SK-MEL-5 (cell line): Measurements from ENCODE around the gene LENEP. TPM values are rescaled to one million over a fixed set of nuclear protein-coding genes. Genes with fewer than 3 reads are reported as not detected.
"Not testable (repeated sequence)": the region's sequence is repeated elsewhere in the genome, so short reads cannot be mapped to it uniquely, and the experiment has no call there.

Experiments
- DNase-seq: peaks from one replicate; pipeline ENCODE4 v3.0.0-alpha.2; 2016; ENCODE audit warnings: low read depth, low spot score
- in situ Hi-C: cut with HindIII; loops from 2 replicates; pipeline ENCODE4 v1.10.0; 2016; ENCODE audit warnings: low sequenced_read_pairs, high pct_unique_total_duplicates, low pct_unique_long_range_greater_than_20kb
- total RNA-seq: library from RNA; depleted of rRNA; stranded (reverse); fragments of >200 nt; shearing (Covaris generic); gene quantifications from 2 replicates; pipeline ENCODE4 v1.2.3, GENCODE V29; 2014

LENEP gene
- total RNA-seq, 1 experiment from 2014 or later, result 1.2 TPM

DNA sequence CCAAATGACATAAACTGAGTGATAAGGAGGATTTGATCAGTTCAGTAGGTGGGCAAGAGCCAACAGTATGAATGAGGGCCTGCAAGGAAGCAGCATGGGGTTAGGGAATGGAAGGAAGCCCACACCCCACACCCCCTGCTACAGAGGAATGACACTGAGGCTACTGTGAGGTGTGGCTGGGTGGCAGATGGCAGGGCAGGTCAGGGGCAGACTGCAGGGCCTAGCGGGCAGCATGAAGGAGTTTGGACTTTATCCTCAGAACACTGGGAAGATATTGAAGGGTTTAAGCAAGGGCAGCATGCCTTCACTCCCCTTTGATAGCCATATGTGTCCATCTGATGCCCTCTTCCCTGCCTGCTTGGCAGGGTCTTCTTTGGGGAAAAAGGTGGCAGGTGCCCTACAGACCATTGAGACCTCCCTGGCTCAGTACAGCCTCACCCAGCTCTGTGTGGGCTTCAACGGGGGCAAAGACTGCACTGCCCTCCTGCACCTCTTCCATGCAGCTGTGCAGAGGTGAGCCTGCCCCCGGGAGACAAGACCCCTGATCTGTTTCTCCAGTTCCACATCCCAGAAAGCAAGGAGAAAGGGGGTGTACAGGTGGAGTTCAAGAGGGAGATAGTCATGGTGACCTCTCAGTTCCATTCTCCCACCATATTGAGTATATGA, 4.1 kb upstream of the LENEP start:
- in situ Hi-C loops, result no loop called here

DNA sequence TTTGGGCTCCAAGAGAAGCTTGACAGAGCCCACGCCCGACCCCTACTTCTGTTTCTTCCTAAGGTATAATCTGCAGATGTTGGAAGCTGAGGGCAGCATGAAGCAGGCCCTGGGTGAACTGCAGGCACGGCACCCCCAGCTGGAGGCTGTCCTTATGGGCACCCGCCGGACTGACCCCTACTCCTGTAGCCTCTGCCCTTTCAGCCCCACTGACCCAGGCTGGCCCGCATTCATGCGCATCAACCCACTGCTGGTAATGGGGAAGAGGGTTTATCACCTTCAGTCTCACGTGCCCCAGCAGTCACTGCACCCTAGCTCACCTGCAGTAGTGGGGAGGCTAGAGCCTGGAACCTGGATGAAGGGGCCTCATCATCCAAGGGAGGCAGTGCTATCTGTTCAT, 3.1 kb upstream of the LENEP start:
- in situ Hi-C loops, result no loop called here
- DNase-seq, result no peak

More for the DNA sequence above, 4.1 kb upstream of the LENEP start:
- no peak for DNase-seq

DNA sequence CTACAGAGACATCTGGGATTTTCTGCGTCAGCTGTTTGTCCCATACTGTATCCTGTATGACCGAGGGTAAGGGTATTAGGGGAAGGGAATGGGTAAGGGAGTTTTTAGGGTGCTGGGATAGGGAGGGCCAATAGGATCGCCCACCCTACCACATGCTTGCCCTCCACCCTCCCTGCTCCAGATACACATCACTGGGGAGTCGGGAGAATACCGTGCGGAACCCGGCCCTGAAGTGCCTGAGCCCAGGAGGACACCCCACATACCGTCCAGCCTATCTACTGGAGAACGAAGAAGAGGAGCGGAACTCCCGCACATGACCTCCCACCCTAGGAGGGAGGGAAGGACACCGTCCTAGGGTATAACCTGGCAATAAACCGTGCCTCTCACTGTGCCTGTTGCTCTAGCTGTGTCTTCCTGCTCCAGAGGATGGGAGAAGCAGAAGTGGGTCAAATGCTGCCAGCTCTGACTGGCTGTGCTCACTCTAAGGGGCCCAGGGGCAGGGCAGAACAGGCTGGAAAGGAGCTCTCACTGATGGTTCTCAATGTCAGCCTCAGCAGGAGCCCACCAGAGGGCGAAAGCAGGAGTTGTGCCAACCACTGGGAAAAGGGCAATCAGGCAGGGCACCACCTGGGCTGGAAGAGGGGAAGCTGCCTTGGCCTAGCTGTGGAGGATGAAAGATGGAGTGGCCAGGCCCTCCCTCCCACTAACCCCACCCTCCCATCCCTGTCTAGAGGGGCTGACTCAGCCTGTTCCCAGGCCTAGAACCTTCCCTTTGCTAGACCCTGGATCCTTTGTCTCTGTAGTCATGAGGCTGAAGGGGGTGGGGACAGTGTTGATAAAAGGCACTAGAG, 440 bp upstream of the LENEP start:
- DNase-seq, result peak; percentile 71

DNA sequence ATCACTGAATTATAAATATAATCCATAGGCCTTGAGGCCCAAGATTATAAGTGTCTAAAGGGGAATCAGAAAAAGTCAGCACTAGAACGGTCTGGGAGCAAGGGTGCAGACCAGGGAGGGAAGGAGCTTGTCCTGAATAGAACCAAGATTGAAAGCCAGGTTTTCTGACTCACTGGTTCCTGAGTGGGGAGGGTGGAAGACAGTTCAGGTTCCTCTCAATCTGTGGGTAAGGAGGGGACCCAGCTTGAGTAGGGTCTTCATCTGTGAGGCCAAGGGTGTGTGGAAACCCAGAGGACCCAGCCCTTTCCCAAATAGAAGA, 842 bp downstream of the LENEP start:
- in situ Hi-C loops, result no loop called here

More for the DNA sequence above, 440 bp upstream of the LENEP start:
- in situ Hi-C loops, result no loop called here

DNA sequence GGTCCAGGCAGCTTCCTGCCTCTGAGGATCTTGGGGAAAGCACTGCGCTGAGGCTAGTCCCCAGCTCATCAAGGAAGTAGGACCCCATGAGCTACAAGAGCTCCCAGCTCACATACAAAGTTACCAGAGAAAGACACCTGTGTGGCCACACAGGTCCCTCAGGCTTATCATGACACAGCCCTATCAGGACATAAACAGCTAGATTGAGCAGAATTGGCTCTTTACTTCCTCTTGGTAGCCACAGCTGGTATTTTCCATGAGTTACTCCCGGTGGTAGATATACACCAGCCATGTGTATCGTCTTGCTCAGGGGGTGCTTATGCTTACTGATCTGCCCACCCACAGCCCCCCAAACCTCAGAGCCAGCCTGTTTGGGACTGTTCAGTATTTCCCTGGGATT, 1.2 kb downstream of the LENEP start:
- no peak for DNase-seq
- in situ Hi-C loops, result no loop called here

More for the DNA sequence above, 842 bp downstream of the LENEP start:
- no peak for DNase-seq

DNA sequence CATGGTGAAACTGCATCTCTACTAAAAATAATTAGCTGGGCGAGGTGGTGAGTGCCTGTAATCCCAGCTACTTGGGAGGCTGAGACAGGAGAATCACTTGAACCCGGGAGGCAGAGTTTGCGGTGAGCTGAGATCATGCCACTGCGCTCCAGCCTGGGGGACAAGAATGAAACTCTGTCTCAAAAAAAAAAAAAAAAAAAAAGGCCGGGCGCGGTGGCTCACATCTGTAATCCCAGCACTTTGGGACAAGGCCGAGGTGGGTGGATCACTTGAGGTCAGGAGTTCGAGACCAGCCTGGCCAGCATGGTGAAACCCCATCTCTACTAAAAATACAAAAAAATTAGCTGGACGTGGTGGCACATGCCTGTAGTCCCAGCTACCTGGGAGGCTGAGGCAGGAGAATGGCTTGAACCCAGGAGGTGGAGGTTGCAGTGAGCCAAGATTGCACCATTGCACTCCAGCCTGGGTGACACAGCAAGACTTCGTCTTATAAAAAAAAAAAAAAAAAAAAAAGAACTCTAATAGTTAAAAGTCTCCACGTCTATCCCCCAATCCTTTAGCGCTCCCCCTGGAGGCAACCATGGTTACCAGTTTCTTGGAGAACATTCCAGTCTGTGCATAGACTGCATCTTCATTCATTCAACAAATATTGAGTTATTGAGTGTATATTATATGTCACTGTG, 2.1 kb downstream of the LENEP start:
- peak; percentile 92 for DNase-seq
- in situ Hi-C loops, result not testable (repeated sequence)

DNA sequence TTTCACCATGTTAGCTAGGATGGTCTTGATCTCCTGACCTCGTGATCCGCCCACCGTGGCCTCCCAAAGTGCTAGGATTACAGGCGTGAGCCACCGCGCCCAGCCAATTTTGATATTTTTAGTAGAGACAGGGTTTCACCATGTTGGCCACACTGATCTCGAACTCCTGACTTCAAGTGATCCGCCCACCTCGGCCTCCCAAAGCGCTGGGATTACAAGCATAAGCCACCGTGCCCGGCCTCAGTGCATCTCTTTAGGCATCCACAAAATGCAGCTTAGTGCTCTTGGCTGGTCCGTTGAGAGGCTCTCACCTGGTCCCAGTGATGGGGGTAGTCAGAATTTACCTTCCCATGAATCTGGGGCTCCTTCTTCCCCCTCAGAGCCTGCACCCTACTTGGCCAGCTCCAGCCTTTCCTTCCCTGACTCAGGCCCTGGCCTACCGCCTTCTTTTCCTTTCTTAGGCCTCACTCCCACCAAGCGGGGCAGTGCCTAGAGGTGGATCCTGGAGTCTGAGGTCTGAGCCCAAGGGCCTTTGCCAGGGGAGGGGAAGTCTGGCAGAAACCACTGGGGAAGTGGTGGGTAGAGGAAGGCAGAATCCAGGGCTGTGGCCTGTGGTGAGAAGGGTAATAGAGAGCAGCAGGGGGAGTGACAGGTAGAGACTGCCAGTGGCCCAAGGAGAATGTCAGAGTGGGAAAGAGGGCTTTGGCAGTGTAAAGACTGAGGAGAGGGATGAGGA, 3.7 kb downstream of the LENEP start:
- in situ Hi-C loops, result no loop called here
- no peak for DNase-seq

DNA sequence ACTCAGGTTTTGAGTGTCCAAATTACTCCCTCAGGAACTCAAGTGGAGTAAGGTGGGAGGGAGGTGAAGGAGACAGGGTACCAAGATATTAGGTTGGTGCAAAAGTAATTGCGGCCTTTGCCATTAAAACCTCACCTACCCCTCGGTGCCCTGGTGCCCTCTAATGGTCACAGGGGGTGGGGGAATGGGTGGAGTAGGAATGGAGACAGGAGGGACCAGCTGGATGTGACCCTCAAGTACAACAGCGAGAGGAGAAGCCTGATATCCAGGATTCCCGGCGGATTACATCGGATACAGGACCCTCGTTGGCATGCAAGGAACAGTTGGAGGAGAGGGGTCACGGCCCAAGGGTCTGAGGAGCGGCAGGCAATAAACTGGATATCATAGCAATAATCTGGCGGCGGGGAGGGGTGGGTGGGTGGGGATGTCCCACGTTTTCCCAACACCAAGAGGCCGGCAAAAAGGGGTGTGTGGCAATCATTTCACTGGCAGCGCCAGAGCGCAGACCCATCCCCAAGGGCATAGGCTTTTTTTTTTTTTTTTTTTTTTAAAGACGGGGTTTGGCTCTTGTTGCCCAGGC, 4.9 kb downstream of the LENEP start:
- in situ Hi-C loops, result no loop called here
- DNase-seq, result peak; percentile 43

DNA sequence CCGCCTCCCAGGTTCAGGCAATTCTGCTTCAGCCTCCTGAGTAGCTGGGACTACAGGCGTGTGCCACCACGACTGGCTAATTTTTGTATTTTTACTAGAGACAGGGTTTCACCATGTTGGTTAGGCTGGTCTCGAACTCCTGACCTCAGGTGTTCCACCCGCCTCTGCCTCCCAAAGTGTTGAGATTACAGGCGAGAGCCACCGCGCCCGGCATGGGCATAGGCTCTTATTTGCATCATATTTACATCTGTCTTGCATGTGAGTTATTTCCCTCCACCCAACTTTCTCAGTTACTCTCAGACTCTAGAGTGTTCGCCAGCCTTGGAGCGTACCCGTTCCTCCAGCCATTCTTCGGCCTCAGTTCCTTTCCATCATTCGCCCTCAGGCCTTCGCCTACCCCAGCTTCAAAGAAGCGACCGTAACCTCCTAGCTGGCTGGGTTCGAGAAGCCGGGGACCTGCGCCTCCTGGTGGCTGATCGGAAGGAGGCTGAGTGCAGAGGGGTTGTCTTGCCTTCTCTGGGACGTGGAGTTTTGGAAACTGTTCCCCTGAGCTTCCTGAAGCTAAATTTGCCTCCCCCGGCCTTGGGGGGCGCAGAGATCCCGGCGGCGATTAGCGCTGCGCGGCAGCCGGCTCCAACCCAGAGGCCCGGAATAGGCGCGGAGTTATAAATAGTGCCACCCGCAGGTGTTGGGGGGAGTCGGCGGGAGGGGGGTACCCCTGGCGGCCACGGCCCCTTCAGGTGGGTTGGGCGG, 5.6 kb downstream of the LENEP start:
- peak; percentile 92 for DNase-seq
- in situ Hi-C loops, result no loop called here

DNA sequence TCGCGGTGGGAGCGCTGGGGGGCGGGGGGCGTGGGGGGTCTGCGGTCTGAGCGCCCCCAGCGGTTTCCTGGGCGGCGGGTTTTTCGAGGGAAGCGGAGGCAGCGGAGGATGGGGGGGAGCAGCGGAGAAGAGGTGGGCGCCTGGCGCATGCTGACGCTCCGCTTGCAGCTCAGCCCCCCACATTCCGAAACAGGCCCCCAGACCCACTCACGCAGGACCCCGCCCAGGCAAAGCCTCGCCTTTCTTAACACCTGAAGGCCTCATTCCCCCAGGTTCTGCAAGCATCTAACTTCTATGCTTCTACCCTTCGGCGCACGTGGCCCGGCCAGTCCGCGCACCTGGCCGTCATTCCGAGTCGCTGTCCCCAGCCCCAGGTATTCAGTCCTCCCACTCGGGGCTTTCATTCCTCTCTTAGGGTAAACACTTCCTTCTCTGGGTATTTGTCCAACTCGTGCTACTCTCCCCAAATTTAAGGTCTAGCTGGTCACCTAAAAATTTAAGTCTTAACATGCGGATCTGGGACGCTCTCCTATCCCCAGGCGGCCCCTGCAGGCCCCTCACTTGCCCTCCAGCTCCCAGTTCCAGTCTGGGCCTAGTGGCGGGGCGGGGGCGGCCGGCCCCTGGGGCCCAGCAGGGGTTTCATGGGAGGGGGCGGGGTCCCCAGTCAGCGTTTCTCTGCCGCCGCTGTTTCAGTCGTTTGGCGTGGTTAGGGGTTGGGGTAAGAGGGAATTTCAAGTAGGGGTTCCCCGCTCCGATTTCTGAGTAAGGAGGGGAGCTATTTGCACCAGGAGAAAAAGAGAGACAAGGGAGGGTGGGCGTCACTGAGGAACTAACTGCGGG, 6.4 kb downstream of the LENEP start:
- in situ Hi-C loops, result no loop called here
- DNase-seq, result no peak

DNA sequence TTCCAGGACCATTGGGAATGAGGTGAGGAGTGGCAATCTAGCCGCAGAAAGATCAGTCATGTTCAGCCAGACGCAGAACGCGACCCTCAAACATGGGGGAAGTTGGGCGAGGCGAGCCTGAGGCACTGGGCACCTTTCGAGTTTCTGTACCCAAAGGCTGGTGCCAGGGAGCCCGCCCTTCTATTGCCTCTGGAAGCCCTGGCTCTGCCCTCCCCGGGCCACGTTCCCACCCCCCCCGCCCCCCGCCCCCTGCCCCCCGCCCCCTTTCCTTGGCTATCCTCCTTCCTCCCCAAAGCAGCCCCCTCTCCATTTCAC, 7.0 kb downstream of the LENEP start:
- in situ Hi-C loops, result no loop called here
- DNase-seq, result no peak

DNA sequence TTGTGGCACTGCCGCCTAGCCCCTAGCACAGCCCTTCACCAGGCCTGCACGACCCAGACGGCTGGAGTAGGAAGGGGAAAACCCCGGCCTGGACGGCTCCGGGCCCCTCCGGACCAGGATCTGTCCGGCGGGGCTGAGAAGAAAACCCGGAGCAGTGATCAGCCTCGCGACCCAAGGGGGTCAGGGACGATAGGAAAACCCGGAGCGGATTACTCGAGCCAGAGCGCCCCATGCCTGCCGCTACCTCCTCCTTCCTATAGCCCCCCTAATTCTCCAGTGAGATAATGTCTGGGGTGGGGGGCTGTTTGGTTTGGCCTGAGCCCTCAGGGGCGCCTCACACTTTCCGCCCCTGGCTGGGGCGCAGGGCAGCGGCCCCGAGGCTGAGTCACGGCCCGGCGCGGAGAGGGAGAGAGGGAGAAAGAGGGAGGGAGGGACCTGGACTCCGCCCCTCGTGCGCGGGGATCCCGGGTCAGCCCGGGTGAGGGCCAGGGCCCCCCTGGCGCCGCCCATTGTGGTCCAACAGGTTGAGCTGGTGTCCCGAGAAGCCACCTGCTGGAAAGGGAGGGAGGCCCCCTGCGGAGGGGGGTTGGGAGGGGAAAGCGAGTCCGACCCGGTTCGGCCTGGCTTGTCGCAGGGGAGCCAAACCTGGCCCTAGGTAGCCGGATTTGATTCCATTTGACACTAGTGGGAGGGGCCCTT, 7.5 kb downstream of the LENEP start:
- DNase-seq, result peak; percentile 92
- in situ Hi-C loops, result no loop called here

DNA sequence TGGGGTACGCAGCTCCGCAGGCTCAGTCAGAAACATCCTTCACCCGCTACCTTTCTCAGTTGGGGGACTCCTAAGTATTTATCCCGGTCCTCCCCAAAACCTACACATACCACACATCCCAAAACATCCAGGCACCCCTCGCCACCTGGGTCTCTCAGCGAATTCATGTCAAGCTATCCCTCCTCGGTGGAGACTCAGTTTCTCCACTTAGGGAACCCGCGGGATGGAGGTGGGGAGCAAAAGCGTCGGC, 8.0 kb downstream of the LENEP start:
- no peak for DNase-seq
- in situ Hi-C loops, result no loop called here

DNA sequence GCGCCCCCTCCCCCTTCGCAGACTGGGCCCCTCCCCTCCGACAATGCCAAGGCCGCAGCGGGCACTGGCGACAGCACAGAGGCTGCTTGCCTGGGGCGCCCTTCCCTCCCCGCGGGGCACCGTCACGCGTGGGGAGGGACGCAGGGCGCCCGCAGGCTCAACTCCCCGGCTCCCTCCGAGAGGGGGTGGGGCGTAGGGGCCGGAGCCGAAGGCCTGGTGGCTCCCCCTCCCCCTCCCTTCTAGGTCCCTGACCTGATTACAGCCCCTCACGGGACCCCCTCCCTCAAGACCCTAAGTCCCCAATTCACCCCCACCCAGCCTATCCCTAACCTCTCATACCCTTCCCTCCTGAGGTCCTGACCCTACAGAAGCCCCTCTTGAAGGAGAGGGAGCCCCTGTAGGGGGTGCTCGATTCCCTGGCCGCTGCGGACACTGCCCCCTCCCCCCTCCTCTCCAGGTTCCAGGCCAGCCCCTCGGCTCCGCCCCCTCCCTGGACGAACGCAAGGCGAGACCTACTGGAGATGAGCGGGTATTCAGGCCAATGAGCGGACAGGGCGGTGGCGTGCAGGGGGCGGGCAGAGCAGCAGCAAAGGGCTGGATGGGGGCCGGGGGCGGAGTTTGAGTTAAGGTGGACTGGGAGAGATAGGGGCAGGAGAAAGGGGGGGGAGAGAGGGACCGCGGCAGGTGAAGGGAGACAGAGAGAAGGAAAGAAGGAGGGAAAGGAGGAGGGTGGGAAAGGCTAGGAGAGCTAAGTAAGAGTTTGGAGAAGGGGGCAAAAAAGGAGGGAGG, 8.5 kb downstream of the LENEP start:
- DNase-seq, result peak; percentile 100
- in situ Hi-C loops, result no loop called here

DNA sequence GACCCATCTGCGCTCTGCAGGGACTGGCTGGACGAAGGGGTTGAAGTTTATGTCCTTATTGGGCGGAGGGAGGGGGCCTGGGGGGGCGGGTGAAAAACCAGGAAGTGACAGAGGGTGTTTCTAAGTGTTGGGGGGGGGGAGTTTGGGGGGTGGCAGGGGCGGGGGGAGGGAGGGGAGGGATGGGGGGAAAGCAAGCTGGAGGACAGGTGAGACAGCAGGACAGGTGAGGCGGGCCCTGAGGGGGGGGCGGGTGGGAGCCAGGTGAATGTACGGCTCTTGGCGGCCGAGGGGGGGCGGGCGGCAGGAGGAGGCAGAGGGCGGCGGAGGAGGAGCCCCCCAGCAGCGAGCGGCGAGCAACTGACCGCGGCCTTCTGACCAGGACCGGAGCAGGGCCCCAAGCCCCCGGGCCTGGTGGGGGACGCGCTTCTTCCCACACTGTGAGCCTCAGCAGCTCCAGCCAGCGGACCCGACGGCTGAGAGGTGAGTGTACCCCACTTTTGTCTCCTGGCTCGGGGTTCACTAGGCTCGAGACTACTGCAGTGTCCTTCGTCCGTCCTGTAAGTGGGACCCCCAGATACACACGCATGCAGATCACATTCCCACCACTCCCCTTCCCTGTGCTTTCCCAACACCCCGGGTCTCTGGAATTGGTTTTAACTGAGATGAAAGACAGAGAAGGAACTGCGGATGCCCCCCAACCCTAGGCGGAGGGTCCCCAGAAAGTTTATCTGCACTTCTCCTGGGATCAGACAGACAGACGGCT, 9.3 kb downstream of the LENEP start, which contains the start of gene ZBTB7B:
ZBTB7B (plus strand) TSS at position 339 of the 763 bp plus-strand sequence. CDS start 11,859 bp downstream, outside the sequence.
- DNase-seq, result no peak
- in situ Hi-C loops, result no loop called here
